Stimulated activated CD4-positive, alpha-beta T cell treated with anti-CD3 and anti-CD28 coated beads, Interleukin-2, amount 100 ng/mL, for 4 hours (primary cell): ENCODE data around the gene RBP5.

Source experiments
- DNase-seq: peaks from one replicate; pipeline ENCODE4 v3.0.0-alpha.2; 2020; ENCODE audit warnings: low read depth

Gene RBP5

DNA sequence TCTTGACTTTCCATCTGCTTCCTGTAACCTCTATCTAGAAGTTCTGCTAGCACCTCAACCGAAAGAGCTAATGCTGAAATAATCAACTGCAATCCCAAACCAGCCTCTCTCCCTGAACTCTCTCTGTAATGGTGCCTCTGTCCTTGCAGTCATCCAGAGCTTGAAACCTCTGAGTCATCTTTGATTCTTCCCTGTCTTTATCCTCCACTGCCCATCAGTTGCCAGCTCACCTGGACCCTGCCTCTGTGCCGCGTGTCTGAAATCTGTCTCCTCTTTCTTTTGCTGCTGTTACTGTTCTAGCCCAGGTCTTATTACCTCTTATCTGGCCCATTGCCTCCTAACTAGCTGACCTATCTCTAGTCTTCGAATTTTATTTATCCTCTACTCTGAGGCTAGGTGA lies 17.0 kb upstream of the RBP5 start:
- DNase-seq = no peak

DNA sequence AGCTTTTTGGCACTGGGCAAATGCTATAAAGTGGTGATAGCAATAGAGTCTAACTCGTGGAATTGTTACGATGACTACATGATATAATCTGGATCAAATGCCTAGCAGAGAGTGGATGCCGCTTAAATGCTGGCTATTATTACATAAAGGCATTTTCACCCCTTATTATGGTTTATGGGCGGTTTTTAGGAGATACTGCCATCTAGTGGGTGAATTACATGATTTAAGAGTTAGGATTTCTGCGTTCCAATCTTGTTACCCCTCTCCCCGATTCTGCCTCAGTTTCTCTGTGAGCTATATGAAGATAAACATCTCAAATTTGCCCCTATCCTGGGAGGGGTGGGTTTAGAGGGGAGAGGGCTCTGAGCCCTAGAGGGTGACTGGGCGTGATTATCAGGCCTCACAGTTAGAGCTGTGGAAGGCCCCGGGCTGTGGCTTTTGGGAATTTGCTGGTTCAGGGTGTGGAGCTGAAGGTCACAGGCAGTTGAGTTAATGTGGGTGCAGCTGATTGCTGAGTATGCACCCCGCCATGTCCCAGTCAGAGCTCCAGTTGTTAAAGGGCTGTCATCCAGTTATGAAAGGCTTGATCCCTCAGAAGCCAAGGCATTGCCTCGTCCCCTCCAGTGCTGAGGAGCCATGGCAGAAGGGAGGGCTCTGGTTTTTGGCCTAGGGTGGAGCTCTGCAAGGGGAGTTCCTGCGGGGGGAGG lies 15.9 kb upstream of the RBP5 start:
- no peak for DNase-seq

DNA sequence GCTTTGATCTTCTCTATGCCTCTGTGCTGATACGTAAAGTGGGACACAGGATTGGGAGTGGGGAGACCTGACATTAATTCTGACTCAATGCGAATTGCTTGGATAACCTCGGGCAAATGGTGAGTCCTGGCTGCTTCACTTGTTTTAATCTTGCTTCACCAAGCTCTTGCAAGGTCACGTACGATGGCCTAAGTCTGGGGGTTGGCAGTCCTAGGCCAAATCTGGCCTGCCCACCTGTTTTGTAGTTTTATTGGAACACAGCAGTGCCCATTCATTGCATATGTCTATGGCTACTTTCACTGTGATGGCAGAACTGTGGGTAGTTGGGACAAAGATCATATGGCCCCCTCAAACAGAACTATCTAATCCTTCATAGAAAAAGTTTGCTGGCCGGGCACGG lies 14.9 kb upstream of the RBP5 start:
- DNase-seq = no peak

DNA sequence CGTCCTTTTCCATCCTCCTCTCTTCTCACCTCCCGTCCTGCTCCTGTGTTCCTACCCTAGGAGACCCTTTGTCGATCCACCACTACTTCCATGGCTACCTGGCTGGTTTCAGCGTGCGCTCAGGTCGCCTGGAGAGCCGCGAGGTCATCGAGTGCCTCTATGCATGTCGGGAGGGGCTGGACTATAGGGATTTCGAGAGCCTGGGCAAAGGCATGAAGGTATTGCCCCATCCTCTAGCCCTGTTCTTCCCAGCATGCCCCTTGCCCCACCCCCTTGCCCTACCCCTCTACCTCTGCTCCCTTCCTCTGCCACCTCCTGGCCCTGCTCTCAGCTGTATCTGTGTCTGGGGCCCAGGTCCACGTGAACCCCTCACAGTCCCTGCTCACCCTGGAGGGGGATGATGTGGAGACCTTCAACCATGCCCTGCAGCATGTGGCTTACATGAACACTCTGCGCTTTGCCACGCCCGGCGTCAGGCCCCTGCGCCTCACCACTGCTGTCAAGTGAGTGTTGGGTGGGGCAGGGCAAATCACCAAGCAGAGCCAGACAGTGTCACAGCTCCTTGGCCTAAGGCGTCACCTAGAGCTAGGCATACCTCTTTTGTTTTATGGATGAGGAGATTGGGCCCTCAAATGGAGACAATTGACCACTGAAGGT lies 14.2 kb upstream of the RBP5 start:
- no peak for DNase-seq

DNA sequence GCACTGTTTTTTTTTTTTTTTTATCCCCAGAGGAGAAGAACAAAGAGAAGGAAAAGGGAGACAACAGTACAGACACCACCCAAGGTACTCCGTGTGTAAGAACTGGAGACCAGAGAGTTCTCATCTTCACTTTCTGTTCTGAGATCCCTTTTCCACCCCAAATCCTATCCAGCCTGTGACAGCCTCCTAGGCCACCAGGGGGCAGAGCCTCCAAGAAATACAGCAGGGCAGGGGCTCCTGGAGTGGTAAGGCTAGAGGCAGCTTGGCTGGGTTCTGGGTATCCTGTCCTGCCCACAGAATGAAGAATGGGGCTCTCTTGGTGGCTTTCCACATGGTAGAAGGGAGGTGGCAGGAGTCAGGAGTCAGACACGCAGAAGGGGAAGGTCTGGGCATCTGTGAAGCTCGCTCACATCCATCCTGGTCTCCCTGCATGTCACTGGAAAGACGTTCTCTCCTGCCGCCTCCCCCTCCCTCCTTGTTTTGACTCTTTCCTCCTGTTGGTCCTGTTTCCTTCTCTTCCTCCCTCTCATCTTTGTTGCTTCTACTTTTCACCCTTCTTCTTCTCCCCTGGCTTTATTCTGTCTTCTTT lies 13.5 kb upstream of the RBP5 start:
- peak; percentile 46 for DNase-seq

DNA sequence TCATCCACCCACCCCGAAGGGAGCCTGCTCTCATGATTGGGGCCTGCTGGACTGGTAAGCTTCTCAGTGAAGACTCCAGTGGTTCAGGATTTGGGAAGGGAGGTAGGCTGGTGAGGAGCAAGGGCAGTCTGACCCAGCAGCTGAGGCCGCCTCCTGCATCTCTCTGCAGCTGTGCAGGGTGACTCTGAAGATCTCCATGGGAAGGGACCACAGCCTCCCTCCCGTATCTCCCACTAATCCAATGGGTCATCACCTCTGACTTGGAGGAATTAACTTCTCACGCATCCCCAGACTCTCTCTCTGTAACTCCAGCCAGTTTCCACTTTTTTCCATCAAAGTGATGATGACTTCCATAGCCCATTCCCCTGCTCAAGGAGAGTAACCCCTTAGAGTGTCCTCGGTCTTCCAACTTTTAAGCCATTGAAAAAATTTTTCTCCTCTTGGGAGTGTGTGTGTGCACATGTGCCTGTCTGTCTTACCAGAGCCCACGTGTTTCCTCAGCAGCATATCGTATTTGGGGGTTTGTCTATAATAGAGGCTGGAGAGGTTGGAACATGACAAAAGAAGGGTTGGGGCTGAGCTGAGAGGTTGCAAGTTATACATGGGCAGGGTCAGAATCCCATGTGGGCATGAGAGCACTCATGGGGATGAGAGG lies 12.8 kb upstream of the RBP5 start:
- no peak for DNase-seq

DNA sequence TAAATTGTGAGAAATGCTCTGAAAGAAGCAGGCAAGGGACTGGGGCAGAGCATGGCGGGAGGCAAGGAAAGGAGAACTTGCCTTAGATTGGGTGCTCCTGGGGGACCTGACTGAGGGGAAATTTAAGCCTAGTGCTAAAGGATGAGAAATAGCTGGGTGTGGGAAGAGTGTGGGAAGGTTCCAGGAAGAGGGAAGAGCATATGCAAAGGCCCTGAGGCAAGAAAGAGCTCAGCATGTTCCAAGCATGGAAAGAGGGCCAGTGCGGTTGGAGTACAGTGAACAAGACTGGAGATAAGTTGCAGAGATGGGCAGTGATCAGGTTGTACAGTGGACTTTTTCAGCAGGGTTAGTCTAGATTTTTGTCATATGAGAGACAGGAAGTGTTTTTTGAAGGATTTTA lies 10.5 kb upstream of the RBP5 start:
- no peak for DNase-seq

DNA sequence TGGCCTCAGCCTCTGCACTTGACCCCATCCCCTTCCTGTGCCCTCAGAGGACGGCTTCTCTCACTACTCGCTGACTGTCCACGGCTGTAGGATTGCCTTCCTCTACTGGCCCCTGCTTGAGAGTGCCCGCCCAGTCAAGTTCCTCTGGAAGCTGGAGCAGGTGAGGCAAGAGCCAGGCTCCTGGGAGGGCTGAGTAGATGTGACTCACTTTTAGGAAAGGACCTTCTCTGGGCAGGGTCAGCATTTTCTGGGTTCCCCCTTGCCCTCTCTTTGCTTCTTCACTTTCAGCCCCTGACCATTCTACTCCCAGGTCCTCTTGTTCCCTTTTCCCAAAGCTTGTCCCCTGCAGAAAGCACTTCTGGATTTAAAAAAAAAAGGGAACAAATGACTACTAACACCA lies 9.2 kb upstream of the RBP5 start:
- DNase-seq = no peak

DNA sequence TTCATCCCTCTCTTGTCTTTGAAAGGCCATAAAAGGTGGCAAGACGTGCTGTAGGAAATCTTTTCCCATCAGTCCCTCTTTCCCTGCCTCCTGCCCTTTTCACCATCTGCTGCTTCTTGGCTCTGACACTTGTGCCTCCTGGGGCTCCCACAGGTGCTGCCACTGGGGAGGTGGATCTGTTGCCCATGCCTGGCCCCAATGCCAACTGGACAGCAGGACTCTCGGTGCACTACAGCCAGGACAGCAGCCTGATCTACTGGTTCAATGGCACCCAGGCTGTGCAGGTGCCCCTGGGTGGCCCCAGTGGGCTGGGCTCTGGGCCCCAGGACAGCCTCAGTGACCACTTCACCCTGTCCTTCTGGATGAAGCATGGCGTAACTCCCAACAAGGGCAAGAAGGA lies 8.0 kb upstream of the RBP5 start:
- DNase-seq = no peak

DNA sequence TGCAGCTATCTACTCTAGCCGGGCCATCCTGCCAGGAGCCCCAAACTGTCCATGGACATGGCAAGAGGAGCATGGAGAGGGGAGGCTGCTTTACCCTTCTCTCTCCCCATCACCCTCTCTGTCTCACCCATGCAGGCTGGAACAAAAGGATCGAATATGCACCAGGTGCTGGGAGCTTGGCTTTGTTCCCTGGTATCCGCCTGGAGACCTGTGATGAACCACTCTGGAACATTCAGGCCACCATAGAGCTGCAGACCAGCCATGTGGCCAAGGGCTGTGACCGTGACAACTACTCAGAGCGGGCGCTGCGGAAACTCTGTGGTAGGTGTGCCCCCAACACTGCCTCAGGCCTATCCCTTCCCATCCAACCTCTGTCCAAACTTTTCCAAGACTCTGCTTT lies 7.4 kb upstream of the RBP5 start:
- no peak for DNase-seq

DNA sequence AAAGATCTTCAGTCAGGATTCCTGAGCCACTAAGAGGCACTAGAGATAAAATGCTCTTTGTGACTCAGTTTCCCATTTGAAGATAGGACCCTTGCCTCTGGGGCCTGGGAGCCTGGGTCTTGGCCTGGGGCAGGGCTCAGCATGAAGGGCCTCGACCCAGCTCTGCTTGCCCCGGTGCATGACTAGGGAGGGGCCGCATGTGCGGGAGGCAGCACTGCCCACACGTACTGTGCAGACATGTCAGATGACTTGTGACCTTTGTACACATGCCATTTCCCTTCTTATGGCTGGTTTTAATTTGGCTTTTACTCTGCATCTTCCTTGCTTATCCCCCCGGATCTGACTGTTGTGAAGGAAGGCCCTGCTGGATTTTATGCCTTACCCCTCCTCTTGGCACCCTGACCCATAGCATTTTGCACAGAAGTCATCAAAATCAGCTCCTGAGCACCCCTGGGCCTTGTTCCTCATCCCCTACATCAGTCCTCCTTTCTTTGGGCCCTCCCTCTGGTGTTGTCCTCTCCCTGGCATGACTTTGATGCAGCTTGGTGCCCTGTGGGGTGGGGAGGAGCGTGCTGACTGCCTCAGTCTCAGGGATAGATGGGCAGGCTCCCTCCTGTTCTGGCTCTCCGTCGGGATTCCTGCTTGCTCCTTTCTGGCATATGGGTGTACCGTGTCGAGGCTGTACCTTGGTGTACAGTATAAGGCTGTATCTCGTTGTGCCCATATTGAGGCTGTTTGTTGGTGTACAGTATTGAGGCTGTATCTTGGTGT lies 5.9 kb upstream of the RBP5 start:
- no peak for DNase-seq

DNA sequence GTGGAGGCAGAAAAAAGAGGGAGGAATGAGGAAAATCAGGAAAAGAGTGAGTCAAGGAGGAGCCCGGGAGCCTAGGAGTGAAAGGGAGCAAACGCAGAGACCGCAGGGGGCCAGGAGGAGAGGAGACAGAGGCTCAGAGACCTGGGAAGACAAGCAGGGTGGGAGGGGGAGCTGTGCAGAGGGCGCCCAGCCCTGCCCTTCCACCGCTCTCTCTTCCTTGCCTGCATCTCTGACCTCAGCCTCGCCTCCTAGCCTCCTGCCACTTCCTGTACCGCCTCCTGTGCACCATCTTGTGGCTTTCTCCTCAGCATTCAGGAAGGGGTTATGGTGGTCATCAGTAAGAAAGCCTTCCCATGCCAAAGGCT lies 2.8 kb upstream of the RBP5 start:
- DNase-seq = no peak

DNA sequence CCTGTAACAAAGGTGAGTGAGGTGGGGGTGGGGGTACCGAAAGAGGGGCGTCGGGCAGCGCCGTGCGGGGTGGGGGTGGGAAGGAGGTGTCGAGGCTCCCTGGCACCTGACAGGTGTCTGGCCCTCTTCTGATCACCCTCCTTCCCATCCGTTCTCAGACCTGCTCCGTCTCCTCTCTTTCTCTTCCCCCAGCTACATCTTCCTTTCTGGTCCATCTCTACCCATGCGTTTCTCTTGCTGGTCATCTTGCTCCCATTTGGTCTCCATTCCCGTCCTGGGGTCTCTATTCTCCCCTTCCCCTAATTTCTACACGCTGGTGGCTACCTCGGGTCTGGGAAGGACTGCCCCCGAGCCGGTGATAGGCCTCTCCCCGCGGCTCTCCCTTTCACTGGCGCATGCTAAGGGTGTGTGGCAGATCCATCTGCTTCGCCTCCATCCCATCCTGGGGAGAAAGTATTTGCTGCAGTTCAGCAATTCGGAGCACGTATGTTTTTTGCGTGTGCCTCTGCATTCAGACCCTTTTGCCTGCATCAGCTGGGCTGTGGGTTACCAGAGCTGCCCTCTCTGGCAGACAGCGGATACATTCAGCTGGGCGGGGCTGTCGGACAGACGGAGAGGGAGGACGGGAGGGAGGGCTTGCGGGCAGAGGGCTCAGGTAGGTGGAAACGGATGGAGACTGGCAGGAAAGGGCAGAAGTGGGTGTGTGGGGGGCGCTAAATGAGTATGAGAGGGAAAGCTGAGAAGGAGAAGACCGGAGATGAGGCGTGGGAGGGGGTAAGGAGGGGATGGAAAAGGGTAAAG lies 2.2 kb upstream of the RBP5 start:
- DNase-seq = peak; percentile 22

DNA sequence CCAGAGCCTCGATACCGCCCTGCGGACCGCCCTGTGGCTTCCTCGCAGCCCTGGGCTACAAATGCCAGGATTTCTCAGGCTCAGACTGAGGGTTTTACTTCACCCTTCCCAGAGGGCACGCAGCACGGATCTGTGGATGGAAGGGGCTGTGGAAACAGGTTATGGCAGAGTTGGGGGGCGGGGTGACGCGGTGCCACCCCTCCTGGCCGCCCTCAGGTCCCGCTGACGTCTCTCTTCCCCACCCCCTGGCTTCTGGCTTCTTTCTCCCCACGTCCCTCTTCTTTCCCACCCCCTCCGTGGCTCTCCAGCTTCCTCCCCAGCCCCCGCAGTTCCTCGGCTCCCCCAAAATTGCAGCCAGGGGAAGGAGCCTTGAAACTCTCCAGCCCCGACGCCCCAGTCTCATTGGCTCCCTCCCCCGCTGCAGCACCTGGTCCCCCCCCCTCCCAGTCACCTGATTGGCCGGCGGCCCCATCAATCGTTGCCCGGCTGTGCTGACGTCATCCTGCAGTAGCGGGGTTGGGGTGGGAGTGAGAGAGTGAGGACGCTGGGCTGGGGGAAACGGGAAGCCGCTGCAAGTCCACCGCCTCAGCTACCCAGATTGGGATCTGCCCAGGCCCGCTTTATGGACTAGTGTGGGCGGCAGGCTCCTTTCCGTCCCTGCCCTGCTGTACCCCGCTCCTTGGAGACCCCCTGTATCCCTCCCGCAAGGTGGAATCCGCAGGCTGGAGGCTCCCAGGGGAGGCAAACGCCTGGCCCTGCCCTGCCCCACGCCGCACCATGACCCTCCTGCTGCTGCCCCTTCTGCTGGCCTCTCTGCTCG lies 1.4 kb upstream of the RBP5 start, which contains the start of gene CLSTN3:
CLSTN3 (plus strand) TSS at position 500 of the 820 bp plus-strand sequence; CDS start at position 778, 278 bp downstream.
- peak; percentile 81 for DNase-seq

DNA sequence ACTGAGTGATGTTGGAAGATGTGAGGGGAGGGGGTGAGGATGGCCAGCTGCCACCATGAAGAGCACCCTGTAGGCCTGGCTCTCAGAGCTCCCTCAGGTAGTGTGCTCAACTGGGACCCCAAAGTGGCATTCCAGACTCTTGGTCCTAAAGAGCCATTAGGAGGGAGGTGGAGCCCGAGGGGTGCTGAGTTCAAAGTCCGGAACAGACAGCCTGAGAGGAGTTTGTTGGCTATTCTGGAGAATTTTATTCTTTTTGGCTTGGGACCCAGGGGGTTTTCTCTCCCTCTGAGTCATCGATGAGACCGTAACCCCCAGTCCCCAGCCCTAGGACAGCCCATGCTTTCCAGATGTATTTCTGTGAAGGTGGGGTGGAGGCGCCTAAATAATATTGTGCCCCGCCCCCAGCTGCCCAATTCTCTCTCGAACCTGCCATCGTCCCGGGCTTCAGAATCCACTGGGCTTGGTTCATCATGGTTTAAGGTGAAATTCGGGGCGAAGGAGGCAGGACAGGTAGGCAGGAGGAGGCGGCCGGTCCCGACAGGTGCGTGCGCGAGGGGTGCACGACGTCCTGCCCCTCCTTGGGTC lies 690 bp upstream of the RBP5 start:
- DNase-seq = no peak

DNA sequence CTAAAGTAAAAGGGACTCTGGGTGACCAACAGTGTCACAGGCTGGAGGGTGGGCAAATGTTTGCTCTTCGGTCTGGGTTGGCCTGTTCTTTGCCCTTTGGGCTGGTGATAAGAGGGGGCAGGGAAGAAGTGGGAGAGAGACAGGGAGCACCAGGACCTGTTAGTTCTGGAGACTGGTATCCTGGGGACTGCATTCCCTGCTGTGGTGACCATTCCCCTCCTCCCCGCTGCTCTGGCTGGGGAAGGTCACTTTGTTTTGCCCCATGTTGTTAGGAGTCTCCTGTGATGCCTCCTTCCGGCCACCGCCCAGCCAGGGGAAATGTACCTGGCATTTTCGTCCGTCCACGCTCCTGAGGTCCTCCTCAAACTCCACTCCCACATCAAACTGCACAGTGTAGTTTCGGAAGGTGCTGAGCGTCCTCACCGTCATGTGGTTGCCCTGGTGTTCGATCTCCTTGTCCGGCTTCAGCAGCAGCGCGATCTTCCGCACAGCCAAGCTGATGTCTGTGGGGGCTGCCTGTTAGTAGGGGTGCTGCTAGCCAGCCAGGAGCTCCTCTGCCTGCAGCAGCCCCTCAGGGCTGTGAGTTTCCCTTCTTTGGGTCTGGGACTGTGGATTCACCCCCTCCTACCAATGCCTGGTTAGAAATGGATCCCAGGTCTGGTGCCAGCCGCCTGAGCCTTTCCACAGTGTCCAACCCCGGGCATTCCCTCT lies 618 bp downstream of the RBP5 start:
- DNase-seq = no peak

DNA sequence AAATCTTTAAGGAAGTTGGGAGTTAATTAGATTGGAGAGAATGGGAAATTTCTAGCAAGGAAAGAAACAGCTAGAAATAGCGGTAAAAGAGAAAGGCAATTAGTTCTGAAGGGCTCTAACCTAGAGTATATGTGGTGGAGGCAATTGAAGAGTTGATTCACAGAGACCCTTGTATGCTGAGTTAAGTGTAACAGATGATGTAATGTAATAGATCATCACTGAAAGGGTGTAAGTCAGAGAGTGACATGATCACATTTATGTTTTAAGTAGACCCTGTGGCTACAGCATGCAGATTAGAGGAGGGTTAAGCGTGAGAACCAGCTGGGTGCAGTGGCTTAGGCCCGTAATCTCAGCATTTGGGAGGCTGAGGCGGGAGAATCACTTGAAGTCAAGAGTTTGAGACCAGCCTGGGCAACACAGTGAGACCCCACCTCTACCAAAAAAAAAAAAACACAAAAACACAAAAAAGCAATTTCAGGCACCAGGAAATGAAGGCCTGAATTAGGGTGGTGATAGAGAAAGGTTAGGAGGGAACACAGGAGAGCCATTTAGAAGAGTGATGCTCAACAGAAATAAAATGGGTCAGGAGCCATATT lies 3.0 kb downstream of the RBP5 start:
- no peak for DNase-seq

DNA sequence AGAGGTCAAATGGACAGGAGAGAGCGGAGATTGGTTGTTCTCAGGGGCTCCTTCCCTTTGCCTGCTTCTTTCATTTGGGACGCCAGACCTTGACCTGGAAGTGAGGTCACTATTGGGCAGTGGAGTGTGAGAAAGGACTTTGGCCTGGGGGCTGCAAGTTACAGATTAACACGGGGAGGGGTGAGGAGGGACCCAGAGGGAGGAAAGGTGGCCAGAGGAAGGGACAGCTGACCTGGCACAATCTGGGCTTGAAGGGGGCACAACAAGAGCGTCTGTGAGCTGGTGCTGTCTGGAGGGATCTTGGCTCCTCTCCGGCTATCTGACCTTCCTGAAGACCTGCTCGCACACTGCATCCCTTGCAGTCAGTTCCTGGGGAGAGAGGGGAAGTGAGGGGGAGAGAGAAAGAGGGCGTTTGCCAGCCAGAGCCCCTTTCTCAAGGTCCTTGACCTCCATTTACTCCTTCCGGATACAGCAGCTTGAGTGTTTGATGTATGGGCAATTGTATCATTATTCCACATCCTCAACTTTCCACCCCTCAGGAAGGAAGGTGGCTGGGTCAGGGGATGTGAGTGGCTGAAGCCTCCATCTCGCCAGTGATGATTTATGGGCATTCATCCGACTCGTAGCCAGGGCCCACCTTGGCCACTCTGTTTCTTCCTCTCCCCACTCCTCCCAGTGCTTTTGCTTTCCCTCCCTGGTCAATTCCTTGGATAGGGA lies 4.7 kb downstream of the RBP5 start:
- no peak for DNase-seq
